Gastrocnemius medialis (tissue), 4 donors: ENCODE results near the gene CDC34.

Experiments used
- CTCF ChIP-seq, 5 experiments: fragments of 450-650 bp in 3 of 5; fragments of 200-600 bp in 2 of 5; sonication (generic) in 2 of 5; IDR thresholded peaks in 4 of 5; conservative IDR thresholded peaks in 1 of 5; 1 replicate in 4 of 5; 2 replicates in 1 of 5; pipeline ENCODE4 v1.5.1; 2016 to 2019; ENCODE audit warnings: antibody characterized with exemption in 5 of 5, mild to moderate bottlenecking in 3 of 5, moderate library complexity in 3 of 5
- POLR2A ChIP-seq, 2 donors: fragments of 450-650 bp; IDR thresholded peaks; one replicate each; pipeline ENCODE4 v1.6.1; 2017; ENCODE audit warnings: antibody characterized with exemption in 2 of 2, mild to moderate bottlenecking in 2 of 2, moderate library complexity in 2 of 2

GRCh38 chr19:554817-555216 lies 23.3 kb downstream of the CDC34 start:
- TF ChIP-seq CTCF (IDR thresholded peaks at IDR 0.05 in 4 of 5, conservative IDR thresholded peaks at IDR 0.05 in 1 of 5) (no peak), POLR2A (IDR thresholded peaks at IDR 0.05) (no peak)
